K562 (cell line): ENCODE measurements around the gene XPR1. TPM values are rescaled to one million over a fixed set of nuclear protein-coding genes. Genes with fewer than 3 reads are reported as not detected.
A peak's percentile ranks its signal among the peaks of the same experiment; 100 is the strongest.

Source experiments
- ATF1 ChIP-seq, 2 experiments: fragments of 450-650 bp in 1 of 2; IDR thresholded peaks; 2 replicates each; pipeline ENCODE4 v1.6.1; 2016; ENCODE audit warnings: missing compliant biosample characterization in 1 of 2, missing genetic modification characterization in 1 of 2
- BCL6 ChIP-seq: fragments of 250-450 bp; sonication (Bioruptor Pico); IDR thresholded peaks from 2 replicates; pipeline ENCODE4 v1.4.0; 2020
- BDP1 ChIP-seq: IDR thresholded peaks from 3 replicates; pipeline ENCODE4 v1.6.1; 2011; ENCODE audit not compliant: insufficient read length, insufficient read depth
- CC2D1A ChIP-seq: fragments of 450-650 bp; IDR thresholded peaks from 2 replicates; pipeline ENCODE4 v1.6.1; 2017; ENCODE audit warnings: mild to moderate bottlenecking
- FOXJ3 ChIP-seq: sonication (generic); formaldehyde crosslinking; IDR thresholded peaks from 2 replicates; pipeline ENCODE4 v1.4.0; 2020; ENCODE audit warnings: mild to moderate bottlenecking, missing genetic modification reagents
- L3MBTL2 ChIP-seq: fragments of 450-650 bp; IDR thresholded peaks from 2 replicates; pipeline ENCODE4 v1.6.1; 2016; ENCODE audit warnings: mild to moderate bottlenecking, moderate library complexity
- MYC ChIP-seq, 2 experiments: fragments of 250-450 bp in 1 of 2; sonication (Bioruptor Pico) in 1 of 2; IDR thresholded peaks; 2 replicates each; pipeline versions ENCODE4 v1.5.1 to v1.6.1; 2012 to 2021; ENCODE audit warnings: low read depth in 2 of 2, borderline replicate concordance in 1 of 2, improper control_type of control experiment in 1 of 2, low read length in 1 of 2, mild to moderate bottlenecking in 1 of 2, moderate library complexity in 1 of 2
- NCOA2 ChIP-seq, 2 experiments: fragments of 450-650 bp; IDR thresholded peaks; 2 replicates each; pipeline ENCODE4 v1.6.1; 2018; ENCODE audit warnings: mild to moderate bottlenecking in 2 of 2, moderate library complexity in 1 of 2; ENCODE audit not compliant: partially characterized antibody in 2 of 2
- NUFIP1 ChIP-seq: fragments of 450-650 bp; IDR thresholded peaks from 2 replicates; pipeline ENCODE4 v1.6.1; 2018; ENCODE audit not compliant: partially characterized antibody
- PPARD ChIP-seq: fragments of 250-450 bp; sonication (Bioruptor Pico); IDR thresholded peaks from 2 replicates; pipeline ENCODE4 v1.8.0; 2022; ENCODE audit warnings: inconsistent platforms, mild to moderate bottlenecking, moderate library complexity
- SMARCB1 ChIP-seq: IDR thresholded peaks from 2 replicates; pipeline ENCODE4 v1.6.1; 2011; ENCODE audit warnings: improper control_type of control experiment, low read depth; ENCODE audit not compliant: insufficient read length
- STAT5A ChIP-seq: IDR thresholded peaks from 2 replicates; pipeline ENCODE4 v1.6.1; 2012; ENCODE audit warnings: low read length, inconsistent platforms, borderline replicate concordance
- STAT5B ChIP-seq: fragments of 250-450 bp; sonication (Bioruptor Pico); IDR thresholded peaks from 2 replicates; pipeline ENCODE4 v1.8.0; 2021; ENCODE audit warnings: mild to moderate bottlenecking, inconsistent platforms
- TEAD4 ChIP-seq, 2 experiments: sonication (generic) in 1 of 2; formaldehyde crosslinking in 1 of 2; IDR thresholded peaks; 2 replicates each; pipeline versions ENCODE4 v1.6.1 to v1.8.0; 2012 to 2022; ENCODE audit warnings: borderline replicate concordance in 1 of 2, inconsistent platforms in 1 of 2, low read length in 1 of 2, mild to moderate bottlenecking in 1 of 2, missing genetic modification reagents in 1 of 2
- USF2 ChIP-seq: sonication (generic); formaldehyde crosslinking; IDR thresholded peaks from 2 replicates; pipeline ENCODE4 v1.5.0; 2020; ENCODE audit warnings: missing genetic modification reagents
- ZNF780A ChIP-seq: fragments of 250-450 bp; sonication (Bioruptor Pico); IDR thresholded peaks from 2 replicates; pipeline ENCODE4 v1.5.0; 2021; ENCODE audit warnings: mild to moderate bottlenecking
- polyA plus RNA-seq, 8 experiments: library from polyadenylated mRNA; depleted of rRNA in 4 of 8; stranded (reverse) in 5 of 8; unstranded in 3 of 8; fragments of >200 nt; fragmentation: Nextera tagmentation in 2 of 8; fragmentation: Illumina TruSeq in 1 of 8; extraction: Ambion mirVana in 2 of 8; extraction: Trizol in 1 of 8; gene quantifications; 2 replicates each; pipeline versions ENCODE4 v1.2.1 to v1.2.3, GENCODE V29; 2011 to 2014; ENCODE audit warnings: inconsistent platforms in 1 of 8, missing spikeins in 1 of 8
- total RNA-seq, 7 experiments: library from RNA; depleted of rRNA in 6 of 7; stranded (reverse); fragments of >200 nt in 6 of 7; fragmentation: Illumina TruSeq in 2 of 7; extraction: Trizol in 2 of 7; gene quantifications; 2 replicates each; pipeline versions ENCODE4 v1.2.1 to v1.2.3, GENCODE V29; 2011 to 2021; ENCODE audit warnings: low replicate concordance in 1 of 7
- TF ChIP-seq, protein P1 (sequence below): fragments of 250-450 bp; sonication (Bioruptor Pico); IDR thresholded peaks from 2 replicates; pipeline ENCODE4 v1.5.0; 2021; ENCODE audit warnings: mild to moderate bottlenecking, moderate library complexity
- TF ChIP-seq, protein P2 (sequence below): sonication (generic); formaldehyde crosslinking; IDR thresholded peaks from 2 replicates; pipeline ENCODE4 v1.8.0; 2022; ENCODE audit warnings: missing genetic modification reagents, mild to moderate bottlenecking, moderate library complexity, borderline replicate concordance
- TF ChIP-seq, protein P3 (sequence below): fragments of 450-650 bp; IDR thresholded peaks from 2 replicates; pipeline ENCODE4 v1.6.1; 2017; ENCODE audit warnings: antibody characterized with exemption
- TF ChIP-seq, protein P4 (sequence below): fragments of 250-450 bp; sonication (Bioruptor Pico); IDR thresholded peaks from 2 replicates; pipeline ENCODE4 v1.5.1; 2021; ENCODE audit warnings: mild to moderate bottlenecking

The XPR1 gene
- total and polyA plus RNA-seq, 9 of the 15 experiments (the other 6 are each of a cell fraction or from before 2014, with no cell fraction given), result 3.0 to 66.2 (median 38.6) TPM

- TF ChIP-seq PPARD (no peak), STAT5A (no peak; the same call in none of the 2 replicates), L3MBTL2 (peak; percentile 21; the same call in 1 of the 2 replicates), STAT5B (CRISPR knock-in tag) (no peak), NUFIP1 (no peak), CC2D1A (no peak; the same call in 1 of the 2 replicates), SMARCB1 (no peak), USF2 (no peak), BCL6 (no peak), ZNF780A (CRISPR knock-in tag) (no peak), NCOA2 (IDR thresholded peaks at IDR 0.05; ENCODE audit: partially characterized antibody in 2 of 2) (no peak), FOXJ3 (no peak), BDP1 (no peak), MYC (IDR thresholded peaks at IDR 0.05; ENCODE audit: low read depth, low read length) (no peak), MYC (CRISPR knock-in tag; IDR thresholded peaks at IDR 0.05; ENCODE audit: borderline replicate concordance, low read depth) (no peak), TEAD4 (IDR thresholded peaks at IDR 0.05; ENCODE audit: low read length) (peak; percentile 86), TEAD4 (CRISPR knock-in tag; IDR thresholded peaks at IDR 0.05; ENCODE audit: borderline replicate concordance) (no peak), ATF1 (CRISPR knock-in tag; IDR thresholded peaks at IDR 0.05) (no peak), ATF1 (tag; IDR thresholded peaks at IDR 0.05) (no peak)
- TF ChIP-seq, protein P1, sequence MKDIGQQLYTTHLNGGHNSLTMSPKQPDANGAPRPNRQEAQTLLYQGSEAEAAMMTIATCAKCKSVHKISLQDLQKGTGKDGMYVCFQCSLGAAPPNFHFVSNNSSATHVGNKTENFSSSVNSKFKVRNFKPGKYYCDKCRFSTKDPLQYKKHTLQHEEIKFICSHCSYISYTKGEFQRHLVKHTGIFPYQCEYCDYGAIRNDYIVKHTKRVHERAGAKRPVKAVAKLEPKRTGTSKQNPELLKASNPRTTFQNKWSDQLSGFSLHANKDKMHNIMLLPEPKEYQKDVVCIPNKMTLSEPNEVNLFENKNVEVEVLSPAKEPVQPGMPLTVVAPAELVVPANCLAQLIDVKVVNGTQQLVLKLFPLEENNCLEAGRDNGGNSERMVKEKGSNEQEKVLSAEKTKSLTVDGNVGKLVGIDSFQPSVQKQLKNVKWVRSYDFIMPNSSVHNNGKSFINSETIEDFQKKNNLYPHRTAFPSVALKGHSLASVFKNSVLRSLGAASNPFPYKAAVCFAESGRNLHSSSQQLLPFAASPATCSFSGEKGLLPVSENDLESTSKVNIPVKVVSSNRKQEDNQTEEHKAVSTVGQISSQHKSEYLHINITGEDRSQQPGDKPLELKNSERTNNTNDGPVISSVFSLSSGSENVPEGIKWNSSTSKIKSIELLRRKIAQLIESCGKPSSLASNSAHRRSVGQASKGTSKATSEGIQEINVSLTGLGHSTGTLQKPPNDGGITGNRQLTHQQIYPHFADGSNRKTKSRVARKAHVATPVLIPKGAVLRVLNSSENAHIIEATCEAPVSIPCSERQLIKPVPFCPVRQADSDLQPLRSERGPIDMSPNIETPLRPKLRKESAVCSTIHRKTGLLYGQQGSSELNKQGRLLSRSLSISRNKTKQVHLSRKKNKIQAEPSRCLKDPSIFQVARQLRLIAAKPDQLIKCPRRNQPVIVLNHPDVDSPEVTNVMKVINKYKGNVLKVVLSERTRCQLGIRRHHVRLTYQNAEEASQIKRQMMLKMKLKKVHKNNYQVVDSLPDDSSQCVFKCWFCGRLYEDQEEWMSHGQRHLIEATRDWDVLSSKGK, result no peak
- TF ChIP-seq, protein P2, sequence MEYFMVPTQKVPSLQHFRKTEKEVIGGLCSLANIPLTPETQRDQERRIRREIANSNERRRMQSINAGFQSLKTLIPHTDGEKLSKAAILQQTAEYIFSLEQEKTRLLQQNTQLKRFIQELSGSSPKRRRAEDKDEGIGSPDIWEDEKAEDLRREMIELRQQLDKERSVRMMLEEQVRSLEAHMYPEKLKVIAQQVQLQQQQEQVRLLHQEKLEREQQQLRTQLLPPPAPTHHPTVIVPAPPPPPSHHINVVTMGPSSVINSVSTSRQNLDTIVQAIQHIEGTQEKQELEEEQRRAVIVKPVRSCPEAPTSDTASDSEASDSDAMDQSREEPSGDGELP (CRISPR knock-in tag), result no peak
- TF ChIP-seq, protein P3, sequence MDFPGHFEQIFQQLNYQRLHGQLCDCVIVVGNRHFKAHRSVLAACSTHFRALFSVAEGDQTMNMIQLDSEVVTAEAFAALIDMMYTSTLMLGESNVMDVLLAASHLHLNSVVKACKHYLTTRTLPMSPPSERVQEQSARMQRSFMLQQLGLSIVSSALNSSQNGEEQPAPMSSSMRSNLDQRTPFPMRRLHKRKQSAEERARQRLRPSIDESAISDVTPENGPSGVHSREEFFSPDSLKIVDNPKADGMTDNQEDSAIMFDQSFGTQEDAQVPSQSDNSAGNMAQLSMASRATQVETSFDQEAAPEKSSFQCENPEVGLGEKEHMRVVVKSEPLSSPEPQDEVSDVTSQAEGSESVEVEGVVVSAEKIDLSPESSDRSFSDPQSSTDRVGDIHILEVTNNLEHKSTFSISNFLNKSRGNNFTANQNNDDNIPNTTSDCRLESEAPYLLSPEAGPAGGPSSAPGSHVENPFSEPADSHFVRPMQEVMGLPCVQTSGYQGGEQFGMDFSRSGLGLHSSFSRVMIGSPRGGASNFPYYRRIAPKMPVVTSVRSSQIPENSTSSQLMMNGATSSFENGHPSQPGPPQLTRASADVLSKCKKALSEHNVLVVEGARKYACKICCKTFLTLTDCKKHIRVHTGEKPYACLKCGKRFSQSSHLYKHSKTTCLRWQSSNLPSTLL, result no peak
- TF ChIP-seq, protein P4, sequence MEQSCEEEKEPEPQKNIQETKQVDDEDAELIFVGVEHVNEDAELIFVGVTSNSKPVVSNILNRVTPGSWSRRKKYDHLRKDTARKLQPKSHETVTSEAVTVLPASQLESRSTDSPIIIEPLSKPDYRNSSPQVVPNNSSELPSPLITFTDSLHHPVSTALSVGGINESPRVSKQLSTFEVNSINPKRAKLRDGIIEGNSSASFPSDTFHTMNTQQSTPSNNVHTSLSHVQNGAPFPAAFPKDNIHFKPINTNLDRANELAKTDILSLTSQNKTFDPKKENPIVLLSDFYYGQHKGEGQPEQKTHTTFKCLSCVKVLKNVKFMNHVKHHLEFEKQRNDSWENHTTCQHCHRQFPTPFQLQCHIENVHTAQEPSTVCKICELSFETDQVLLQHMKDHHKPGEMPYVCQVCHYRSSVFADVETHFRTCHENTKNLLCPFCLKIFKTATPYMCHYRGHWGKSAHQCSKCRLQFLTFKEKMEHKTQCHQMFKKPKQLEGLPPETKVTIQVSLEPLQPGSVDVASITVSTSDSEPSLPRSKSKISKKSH (CRISPR knock-in tag), result no peak
Measured at GRCh38 chr1:180854456-180854855, 222.6 kb downstream of the XPR1 start (continued).
